Inflammatory macrophage treated with lipopolysaccharide for 1 hour (primary cell): ENCODE measurements around the gene LIMS2.

Experiments used
- DNase-seq, 2 donors: peaks; one replicate each; pipeline ENCODE4 v3.0.0-alpha.2; 2020 to 2022

The LIMS2 gene

GRCh38 chr2:127673291-127674069 is 1.9 kb downstream of the LIMS2 start:
- DNase-seq = peak in 1 of 2 donors; percentile 34

GRCh38 chr2:127672341-127673224 is 2.7 kb downstream of the LIMS2 start:
- DNase-seq = peak in 1 of 2 donors; percentile 80

GRCh38 chr2:127671557-127672302 is 3.6 kb downstream of the LIMS2 start:
- peak in 1 of 2 donors; percentile 30 for DNase-seq

GRCh38 chr2:127670957-127671290 is 4.4 kb downstream of the LIMS2 start:
- no peak for DNase-seq

GRCh38 chr2:127670055-127670956 is 5.0 kb downstream of the LIMS2 start:
- no peak for DNase-seq

- no peak for DNase-seq
Observed at GRCh38 chr2:127669056-127669455, 6.3 kb downstream of the LIMS2 start.

GRCh38 chr2:127665267-127665893 is 9.9 kb downstream of the LIMS2 start:
- DNase-seq = no peak

GRCh38 chr2:127664895-127665225 is 10.5 kb downstream of the LIMS2 start:
- no peak for DNase-seq

GRCh38 chr2:127664065-127664894 is 11.1 kb downstream of the LIMS2 start:
- no peak for DNase-seq

GRCh38 chr2:127663566-127664064 is 11.7 kb downstream of the LIMS2 start:
- no peak for DNase-seq

- DNase-seq = no peak
Observed at GRCh38 chr2:127662937-127663565, 12.3 kb downstream of the LIMS2 start.

GRCh38 chr2:127661949-127662510 is 13.3 kb downstream of the LIMS2 start:
- no peak for DNase-seq

- DNase-seq = no peak
Observed at GRCh38 chr2:127661072-127661649, 14.2 kb downstream of the LIMS2 start.

GRCh38 chr2:127660291-127660578 is 15.1 kb downstream of the LIMS2 start:
- DNase-seq = no peak

- no peak for DNase-seq
Observed at GRCh38 chr2:127659408-127660290, 15.7 kb downstream of the LIMS2 start.

- DNase-seq = no peak
Observed at GRCh38 chr2:127658641-127659407, 16.5 kb downstream of the LIMS2 start.

GRCh38 chr2:127658146-127658545 is 17.2 kb downstream of the LIMS2 start:
- no peak for DNase-seq

GRCh38 chr2:127657232-127657595 is 18.1 kb downstream of the LIMS2 start:
- DNase-seq = no peak
